Loucy (cell line): Measurements from ENCODE around the gene MMP2.

Experiments used
- EZH2phosphoT487 ChIP-seq: fragments of 200-600 bp; IDR thresholded peaks from 2 replicates; pipeline ENCODE4 v1.6.1; 2018; ENCODE audit warnings: antibody characterized with exemption, mild to moderate bottlenecking, moderate library complexity, borderline replicate concordance
- TF ChIP-seq, protein P1 (sequence below): fragments of 200-600 bp; sonication (generic); conservative IDR thresholded peaks from 2 replicates; pipeline ENCODE4 v1.5.1; 2014; ENCODE audit warnings: mild to moderate bottlenecking, antibody characterized with exemption, low read length

DNA sequence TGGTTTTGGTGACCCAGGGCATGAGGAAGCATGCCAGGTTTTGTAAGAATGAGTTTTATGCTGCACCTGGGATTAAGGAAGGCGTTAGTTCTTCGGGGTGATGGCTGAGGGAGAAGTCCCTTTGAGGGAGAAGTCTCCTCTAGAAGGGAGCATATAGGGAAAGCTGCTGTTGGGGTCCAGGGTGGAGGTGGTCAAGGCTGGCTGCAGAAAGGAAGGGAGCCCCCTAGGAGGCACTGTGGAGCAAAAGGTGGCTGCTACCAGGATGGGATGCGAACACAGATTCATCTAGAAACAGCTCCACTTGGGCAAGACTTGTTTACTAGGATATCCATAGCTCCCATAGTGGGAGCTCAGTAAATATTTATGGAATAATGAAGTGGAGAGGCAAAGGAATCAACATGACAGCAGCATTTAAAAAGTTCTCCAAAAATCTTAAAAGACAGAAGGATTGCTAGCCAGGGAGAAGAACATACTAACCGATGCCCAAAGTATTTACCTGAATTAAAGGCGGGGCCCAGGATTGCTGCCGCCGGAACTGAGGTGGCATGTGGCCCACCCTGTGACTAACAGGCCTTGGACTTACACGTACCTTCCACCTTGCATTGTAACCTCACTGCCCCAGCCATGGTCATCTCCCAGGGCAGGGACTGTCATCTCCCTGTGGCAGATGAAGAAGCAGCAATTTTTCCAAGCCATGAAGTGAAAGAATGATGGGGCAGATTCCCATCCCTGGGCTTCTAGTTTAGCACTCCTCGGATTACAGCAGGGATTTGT, 22.7 kb downstream of the MMP2 start:
- TF ChIP-seq, protein P1, sequence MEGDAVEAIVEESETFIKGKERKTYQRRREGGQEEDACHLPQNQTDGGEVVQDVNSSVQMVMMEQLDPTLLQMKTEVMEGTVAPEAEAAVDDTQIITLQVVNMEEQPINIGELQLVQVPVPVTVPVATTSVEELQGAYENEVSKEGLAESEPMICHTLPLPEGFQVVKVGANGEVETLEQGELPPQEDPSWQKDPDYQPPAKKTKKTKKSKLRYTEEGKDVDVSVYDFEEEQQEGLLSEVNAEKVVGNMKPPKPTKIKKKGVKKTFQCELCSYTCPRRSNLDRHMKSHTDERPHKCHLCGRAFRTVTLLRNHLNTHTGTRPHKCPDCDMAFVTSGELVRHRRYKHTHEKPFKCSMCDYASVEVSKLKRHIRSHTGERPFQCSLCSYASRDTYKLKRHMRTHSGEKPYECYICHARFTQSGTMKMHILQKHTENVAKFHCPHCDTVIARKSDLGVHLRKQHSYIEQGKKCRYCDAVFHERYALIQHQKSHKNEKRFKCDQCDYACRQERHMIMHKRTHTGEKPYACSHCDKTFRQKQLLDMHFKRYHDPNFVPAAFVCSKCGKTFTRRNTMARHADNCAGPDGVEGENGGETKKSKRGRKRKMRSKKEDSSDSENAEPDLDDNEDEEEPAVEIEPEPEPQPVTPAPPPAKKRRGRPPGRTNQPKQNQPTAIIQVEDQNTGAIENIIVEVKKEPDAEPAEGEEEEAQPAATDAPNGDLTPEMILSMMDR: peak; percentile 58
- TF ChIP-seq EZH2phosphoT487: no peak
